Lung (tissue), 12 donors: ENCODE measurements around the gene GABBR1. TPM values are rescaled to one million over a fixed set of nuclear protein-coding genes. Genes with fewer than 3 reads are reported as not detected.

Source experiments
- ATAC-seq: fragments of 200-7000 bp; cut with Tn5 transposase; one replicate; pipeline ENCODE4 v1.9.1; 2020; ENCODE audit warnings: moderate number of reproducible peaks; ENCODE audit not compliant: insufficient read depth, low FRiP score
- DNase-seq, 3 donors: peaks; one replicate each; pipeline ENCODE4 v3.0.0-alpha.2; 2013 to 2017
- H3K27ac ChIP-seq, 2 donors: one replicate each; pipeline ENCODE4 v1.5.1; 2013; ENCODE audit warnings: mild to moderate bottlenecking in 2 of 2, moderate library complexity in 2 of 2, control low read depth in 1 of 2, inconsistent platforms in 1 of 2, low read depth in 1 of 2, low read length in 1 of 2
- H3K27me3 ChIP-seq, 3 donors: one replicate each; pipeline ENCODE4 v1.5.1; 2013; ENCODE audit warnings: low read length in 2 of 3; ENCODE audit not compliant: control insufficient read depth in 3 of 3, insufficient read depth in 3 of 3
- H3K36me3 ChIP-seq, 4 donors: one replicate each; pipeline ENCODE4 v1.5.1; 2013; ENCODE audit warnings: low read length in 4 of 4, mild to moderate bottlenecking in 1 of 4, moderate library complexity in 1 of 4; ENCODE audit not compliant: control insufficient read depth in 4 of 4, insufficient read depth in 4 of 4
- H3K4me1 ChIP-seq, 5 donors: one replicate each; pipeline ENCODE4 v1.5.1; 2013; ENCODE audit warnings: low read length in 5 of 5, mild to moderate bottlenecking in 2 of 5, moderate library complexity in 1 of 5; ENCODE audit not compliant: control insufficient read depth in 5 of 5, insufficient read depth in 5 of 5
- H3K4me3 ChIP-seq: one replicate; pipeline ENCODE4 v1.5.1; 2013; ENCODE audit warnings: mild to moderate bottlenecking, control low read depth, moderate library complexity
- H3K9ac ChIP-seq, 2 donors: one replicate each; pipeline ENCODE4 v1.5.1; 2013; ENCODE audit warnings: low read length in 2 of 2, control low read depth in 1 of 2; ENCODE audit not compliant: insufficient read depth in 1 of 2
- H3K9me3 ChIP-seq, 4 donors: one replicate each; pipeline ENCODE4 v1.5.1; 2013; ENCODE audit warnings: low read length in 3 of 4, mild to moderate bottlenecking in 1 of 4, moderate library complexity in 1 of 4; ENCODE audit not compliant: control insufficient read depth in 4 of 4, insufficient read depth in 3 of 4
- CTCF ChIP-seq: IDR thresholded peaks from 2 replicates; pipeline ENCODE4 v1.5.1; 2012; ENCODE audit warnings: mild to moderate bottlenecking; ENCODE audit errors: control extremely low read depth, extremely low read depth
- WGBS, 2 donors: extraction: QIAGEN DNeasy Blood & Tissue Kit; methylation state at CpG; one replicate each; pipeline ENCODE4 v1.1.7; 2013; 5-methylcytosine and 5-hydroxymethylcytosine counted together
- polyA plus RNA-seq, 2 donors: library from polyadenylated mRNA; stranded (reverse); fragments of 200-250 nt; gene quantifications; one replicate each; pipeline ENCODE4 v1.2.1, GENCODE V29; 2013
- total RNA-seq, 2 donors: library from RNA; depleted of rRNA in 1 of 2; stranded (reverse); fragments of >200 nt in 1 of 2; gene quantifications; one replicate each; pipeline ENCODE4 v1.2.1, GENCODE V29; 2014 to 2021
- donor health status: control.
- donor health status: control.
- donor health status: Bipolar disorder and iron deficiency.
- donor health status: healthy.
- donor health status: DM: yes; HTN: yes; CAD: no.

The GABBR1 gene
- total and polyA plus RNA-seq, 4 donors = 12.9 to 35.7 (median 25.0) TPM

GRCh38 chr6:29527126-29527525 is 105.9 kb downstream of the GABBR1 start:
- ATAC-seq = no peak
- 68 to 82% methylated on average over 1 of the region's 1 CpG for WGBS, 2 donors
- H3K4me1 ChIP-seq = no peaks in the 10 kb centered on the region

GRCh38 chr6:29525311-29525639 is 107.7 kb downstream of the GABBR1 start:
- no peaks in the 10 kb centered on the region for H3K27me3 ChIP-seq
- 0% methylated on average over 1 of the region's 1 CpG for WGBS, 2 donors
- DNase-seq (no peak), ATAC-seq (no peak)
- H3K27ac ChIP-seq = no peak overlapping the region
- H3K4me3 ChIP-seq = no peak overlapping the region
- H3K9me3 ChIP-seq = no peaks in the 10 kb centered on the region
- no peaks in the 10 kb centered on the region for H3K36me3 ChIP-seq
- no peak for TF ChIP-seq CTCF
- H3K4me1 ChIP-seq = no peaks in the 10 kb centered on the region
- no peak overlapping the region for H3K9ac ChIP-seq

More at GRCh38 chr6:29527126-29527525, 105.9 kb downstream of the GABBR1 start:
- no peaks in the 10 kb centered on the region for H3K36me3 ChIP-seq
- H3K9ac ChIP-seq = no peak overlapping the region
- H3K27ac ChIP-seq = no peak overlapping the region
- DNase-seq = no peak
- no peak overlapping the region for H3K4me3 ChIP-seq
- H3K27me3 ChIP-seq = no peaks in the 10 kb centered on the region
- TF ChIP-seq CTCF = no peak
- no peaks in the 10 kb centered on the region for H3K9me3 ChIP-seq

- no peaks in the 10 kb centered on the region for H3K36me3 ChIP-seq
- no peak for ATAC-seq
- no peak overlapping the region for H3K4me3 ChIP-seq
- no peak for TF ChIP-seq CTCF
- no peaks in the 10 kb centered on the region for H3K27me3 ChIP-seq
- H3K27ac ChIP-seq = no peak overlapping the region
- DNase-seq = peak in 1 of 3 donors; percentile 17
- no peaks in the 10 kb centered on the region for H3K4me1 ChIP-seq
- peaks cover 0 to under 1% (median 0%) of the 10 kb centered on the region in 4 donors for H3K9me3 ChIP-seq
- H3K9ac ChIP-seq = no peak overlapping the region
- WGBS, 2 donors = 41 to 54% methylated on average over 7 of the region's 7 CpGs
Observed at GRCh38 chr6:29524444-29525310, 108.3 kb downstream of the GABBR1 start.
